IMR-90 (cell line): ENCODE data around the gene ITPR2. TPM values are rescaled to one million over a fixed set of nuclear protein-coding genes. Genes with fewer than 3 reads are reported as not detected.

Experiments
- ATAC-seq: fragments of 200-7000 bp; cut with Tn5 transposase; 2 replicates; pipeline ENCODE4 v1.9.1; 2020; ENCODE audit warnings: low read depth, mild to moderate bottlenecking, moderate library complexity
- BruUV-seq: library from RNA; stranded (reverse); fragments of 400-500 nt; replicated peaks from 2 replicates; lab custom pipeline; 2021; lab: Mats Ljungman, UMichigan
- CTCF ChIA-PET: fragments of 300-600 bp; formaldehyde crosslinking; extraction: SDS; loops from one replicate; lab custom pipeline; 2021; ENCODE audit warnings: antibody characterized with exemption; lab: Yijun Ruan, JAX
- POLR2A ChIA-PET: fragments of 300-600 bp; sonication (Branson Sonifier 250); formaldehyde crosslinking; loops from one replicate; lab custom pipeline; 2022; ENCODE audit warnings: antibody characterized with exemption; ENCODE audit not compliant: unreplicated experiment; lab: Charles Lee
- DNase-seq: peaks from one replicate; pipeline ENCODE4 v3.0.0; 2013
- H2AFZ ChIP-seq: replicated peaks from 2 replicates; pipeline ENCODE3; 2013; ENCODE audit warnings: low read length, mild to moderate bottlenecking; ENCODE audit not compliant: poor library complexity
- H2AK5ac ChIP-seq: 2 replicates; pipeline ENCODE4 v1.6.1; 2013; ENCODE audit warnings: low read depth, low read length, inconsistent platforms
- H2AK9ac ChIP-seq: replicated peaks from 2 replicates; pipeline ENCODE3; 2013; ENCODE audit warnings: mild to moderate bottlenecking, low read depth, low read length, moderate library complexity; ENCODE audit not compliant: poor library complexity
- H2BK120ac ChIP-seq: 2 replicates; pipeline ENCODE4 v1.6.1; 2013; ENCODE audit warnings: low read depth, low read length, inconsistent platforms
- H2BK15ac ChIP-seq: 3 replicates; pipeline ENCODE4 v1.6.1; 2013; ENCODE audit warnings: low read depth, low read length, inconsistent platforms
- H2BK20ac ChIP-seq: 2 replicates; pipeline ENCODE4 v1.6.1; 2013; ENCODE audit warnings: low read depth, mild to moderate bottlenecking, inconsistent platforms, low read length, moderate library complexity
- H2BK5ac ChIP-seq: 2 replicates; pipeline ENCODE4 v1.6.1; 2013; ENCODE audit warnings: mild to moderate bottlenecking, low read depth, low read length, inconsistent platforms; ENCODE audit not compliant: poor library complexity, severe bottlenecking
- H3K14ac ChIP-seq: replicated peaks from 2 replicates; pipeline ENCODE4 v1.6.1; 2013; ENCODE audit warnings: low read depth, low read length, inconsistent platforms
- H3K18ac ChIP-seq: 2 replicates; pipeline ENCODE4 v1.6.1; 2013; ENCODE audit warnings: low read depth, low read length, control low read depth
- H3K23ac ChIP-seq: 2 replicates; pipeline ENCODE4 v1.6.1; 2013; ENCODE audit warnings: low read depth, low read length, inconsistent platforms
- H3K27ac ChIP-seq: 2 replicates; pipeline ENCODE4 v1.5.1; 2013; ENCODE audit warnings: mild to moderate bottlenecking, control low read depth, low read length; ENCODE audit not compliant: insufficient read depth
- H3K27me3 ChIP-seq: 2 replicates; pipeline ENCODE4 v1.6.1; 2013; ENCODE audit warnings: low read length; ENCODE audit not compliant: control insufficient read depth, insufficient read depth
- H3K36me3 ChIP-seq: 2 replicates; pipeline ENCODE4 v1.6.1; 2013; ENCODE audit warnings: low read length, mixed read lengths; ENCODE audit not compliant: control insufficient read depth, insufficient read depth
- H3K4ac ChIP-seq: 2 replicates; pipeline ENCODE4 v1.6.1; 2013; ENCODE audit warnings: low read depth, low read length, inconsistent platforms
- H3K4me1 ChIP-seq: 2 replicates; pipeline ENCODE4 v1.6.1; 2013; ENCODE audit warnings: low read length, mixed read lengths; ENCODE audit not compliant: control insufficient read depth, insufficient read depth
- H3K4me2 ChIP-seq: 2 replicates; pipeline ENCODE4 v1.6.1; 2013; ENCODE audit warnings: low read depth, mild to moderate bottlenecking, control low read depth, low read length, moderate library complexity
- H3K4me3 ChIP-seq: 2 replicates; pipeline ENCODE4 v1.5.1; 2013; ENCODE audit warnings: low read depth, mild to moderate bottlenecking, control low read depth, low read length, moderate library complexity; ENCODE audit not compliant: insufficient read depth
- H3K56ac ChIP-seq: 2 replicates; pipeline ENCODE4 v1.6.1; 2013; ENCODE audit warnings: low read length, inconsistent platforms; ENCODE audit not compliant: insufficient read depth; ENCODE audit errors: extremely low read depth
- H3K79me1 ChIP-seq, 2 experiments: 2 replicates each; pipeline ENCODE4 v1.6.1; 2013; ENCODE audit warnings: low read length in 2 of 2, inconsistent platforms in 1 of 2, low read depth in 1 of 2
- H3K9ac ChIP-seq: 2 replicates; pipeline ENCODE4 v1.6.1; 2013; ENCODE audit warnings: low read depth, low read length, control low read depth
- H3K9me1 ChIP-seq: 2 replicates; pipeline ENCODE4 v1.6.1; 2013; ENCODE audit warnings: low read length, inconsistent platforms; ENCODE audit not compliant: insufficient read depth
- H3K9me3 ChIP-seq: 2 replicates; pipeline ENCODE4 v1.6.1; 2013; ENCODE audit warnings: low read length; ENCODE audit not compliant: control insufficient read depth, insufficient read depth
- H4K20me1 ChIP-seq: 2 replicates; pipeline ENCODE4 v1.6.1; 2013; ENCODE audit warnings: low read length, inconsistent platforms; ENCODE audit not compliant: insufficient read depth
- H4K5ac ChIP-seq: 2 replicates; pipeline ENCODE4 v1.6.1; 2013; ENCODE audit warnings: mild to moderate bottlenecking, low read depth, low read length, control low read depth
- H4K8ac ChIP-seq, 2 experiments: 2 replicates each; pipeline ENCODE4 v1.6.1; 2013; ENCODE audit warnings: low read depth in 2 of 2, low read length in 2 of 2, control low read depth in 1 of 2, inconsistent platforms in 1 of 2
- H4K91ac ChIP-seq: 2 replicates; pipeline ENCODE4 v1.6.1; 2013; ENCODE audit warnings: low read depth, low read length, inconsistent platforms; ENCODE audit not compliant: insufficient read depth
- BHLHE40 ChIP-seq: fragments of 150-350 bp; IDR thresholded peaks from 2 replicates; pipeline ENCODE4 v1.6.1; 2016; ENCODE audit warnings: mild to moderate bottlenecking, low read depth, low read length
- CEBPB ChIP-seq: IDR thresholded peaks from 2 replicates; pipeline ENCODE4 v1.6.1; 2012; ENCODE audit warnings: low read depth, low read length, improper control_type of control experiment
- CHD1 ChIP-seq: IDR thresholded peaks from 2 replicates; pipeline ENCODE4 v1.6.1; 2012; ENCODE audit warnings: low read depth, low read length, improper control_type of control experiment
- FOS ChIP-seq: fragments of 150-350 bp; IDR thresholded peaks from 2 replicates; pipeline ENCODE4 v1.6.1; 2016; ENCODE audit warnings: low read depth, low read length
- MAFK ChIP-seq: IDR thresholded peaks from 2 replicates; pipeline ENCODE4 v1.6.1; 2012; ENCODE audit warnings: low read depth, low read length, improper control_type of control experiment
- MAZ ChIP-seq: IDR thresholded peaks from 2 replicates; pipeline ENCODE4 v1.6.1; 2012; ENCODE audit warnings: low read depth, mild to moderate bottlenecking, low read length, improper control_type of control experiment, moderate library complexity, borderline replicate concordance
- MXI1 ChIP-seq: IDR thresholded peaks from 2 replicates; pipeline ENCODE4 v1.6.1; 2012; ENCODE audit warnings: low read depth, mild to moderate bottlenecking, low read length, moderate library complexity, borderline replicate concordance
- NFE2L2 ChIP-seq: fragments of 150-350 bp; IDR thresholded peaks from 2 replicates; pipeline ENCODE4 v1.6.1; 2016; ENCODE audit warnings: low read depth, mild to moderate bottlenecking, low read length
- POLR2A ChIP-seq: IDR thresholded peaks from 2 replicates; pipeline ENCODE4 v1.6.1; 2012; ENCODE audit warnings: mild to moderate bottlenecking, low read depth, low read length
- RAD21 ChIP-seq: IDR thresholded peaks from 2 replicates; pipeline ENCODE4 v1.6.1; 2012; ENCODE audit warnings: low read length, improper control_type of control experiment
- RFX5 ChIP-seq: IDR thresholded peaks from 2 replicates; pipeline ENCODE4 v1.8.0; 2012; ENCODE audit warnings: low read depth, mild to moderate bottlenecking, low read length, moderate library complexity
- SMC3 ChIP-seq: fragments of 150-350 bp; IDR thresholded peaks from 2 replicates; pipeline ENCODE4 v1.6.1; 2016; ENCODE audit warnings: low read depth, mild to moderate bottlenecking, antibody characterized with exemption, low read length, moderate library complexity
- WGBS, 2 experiments: methylation state at CpG; one replicate each; pipeline versions ENCODE4 v1.1.5 to v1.1.7; 2013; ENCODE audit warnings: missing lambda C conversion rate in 2 of 2; ENCODE audit not compliant: insufficient read length in 1 of 2; ENCODE audit errors: extremely low coverage in 2 of 2; 5-methylcytosine and 5-hydroxymethylcytosine counted together
- dilution Hi-C: fragments of 300-500 bp; cut with HindIII; formaldehyde crosslinking; loops from one replicate; pipeline ENCODE4 v1.14.3; 2018; ENCODE audit warnings: low sequenced_read_pairs; ENCODE audit not compliant: unreplicated experiment
- in situ Hi-C: fragments of 300-500 bp; cut with MboI; formaldehyde crosslinking; loops from 3 replicates; pipeline ENCODE4 v1.14.3; 2019; ENCODE audit warnings: low sequenced_read_pairs, inconsistent platforms, mixed read lengths
- intact Hi-C: fragments of 100-400 bp; cut with micrococcal nuclease; formaldehyde crosslinking; loops from 2 replicates; pipeline ENCODE4 v1.10.0; 2022
- polyA plus RNA-seq, 3 experiments: library from polyadenylated mRNA; depleted of rRNA; stranded (reverse); fragments of >200 nt; gene quantifications; 2 replicates each; pipeline ENCODE4 v1.2.3, GENCODE V29; 2012; ENCODE audit warnings: low replicate concordance in 1 of 3
- total RNA-seq: library from RNA; depleted of rRNA; stranded (reverse); fragments of >200 nt; gene quantifications from 2 replicates; pipeline ENCODE4 v1.2.3, GENCODE V29; 2012
- TF ChIP-seq, protein P1 (sequence below): conservative IDR thresholded peaks from 2 replicates; pipeline ENCODE4 v1.5.1; 2012; ENCODE audit warnings: mild to moderate bottlenecking, low read depth, low read length, improper control_type of control experiment
- TF ChIP-seq, protein P2 (sequence below): fragments of 150-350 bp; IDR thresholded peaks from 2 replicates; pipeline ENCODE4 v1.6.1; 2017; ENCODE audit warnings: mild to moderate bottlenecking, antibody characterized with exemption, low read length, low read depth
- TF ChIP-seq, protein P3 (sequence below): fragments of 150-350 bp; IDR thresholded peaks from 2 replicates; pipeline ENCODE4 v1.6.1; 2016; ENCODE audit warnings: low read depth, mild to moderate bottlenecking, low read length, moderate library complexity, borderline replicate concordance

Gene ITPR2
- total and polyA plus RNA-seq, 2 of the 4 experiments (the other 2 are of a cell fraction) = 1.2 to 9.0 TPM

DNA sequence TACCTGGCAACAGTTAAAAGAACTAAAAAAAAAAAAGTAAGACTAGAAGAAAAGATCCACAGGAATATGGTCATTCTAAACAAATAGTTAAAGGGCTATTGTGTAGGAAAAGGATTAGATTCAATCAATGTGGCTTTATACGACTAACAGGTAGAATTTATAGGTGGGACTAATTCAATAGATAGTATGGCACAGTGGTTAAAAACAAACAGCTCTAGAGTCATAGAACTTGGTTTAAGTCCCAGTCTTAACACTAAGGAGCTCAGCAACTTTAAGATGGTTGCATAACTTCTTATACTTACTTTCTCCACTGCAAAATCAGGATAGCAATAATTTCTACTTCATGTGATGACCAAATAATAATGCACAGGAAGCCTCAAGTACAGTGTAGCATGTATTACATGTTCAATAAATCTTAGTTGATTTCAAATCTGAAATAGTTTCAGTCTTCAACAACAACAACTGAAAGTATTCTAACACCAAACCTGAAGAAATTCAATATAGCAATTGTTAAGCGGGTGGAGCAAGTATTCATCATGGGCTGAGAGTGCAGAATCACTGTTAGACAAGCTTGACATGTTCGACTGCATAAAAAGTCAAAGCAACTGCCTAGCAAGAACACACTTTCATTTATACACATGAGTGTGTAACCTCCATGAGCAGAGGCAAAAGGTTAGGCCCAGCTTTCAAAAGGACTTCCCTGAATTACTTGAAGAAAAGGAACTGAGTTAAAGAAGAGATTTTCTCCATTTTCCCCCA, 50.4 kb downstream of the ITPR2 start:
- ChIA-PET POLR2A (no interaction called here), CTCF (interaction anchor here (0.7 kb wide), 1 partner anchor 14 kb away, joined by 3 read pairs; no protein-coding TSS in a partner anchor)
- Histone ChIP-seq H3K4ac (no peak overlapping the region), H3K14ac (no peak overlapping the region), H3K9ac (no peak overlapping the region), H3K4me3 (no peak overlapping the region), H3K4me2 (no peak overlapping the region), H3K4me1 (peaks cover 8% of the 10 kb centered on the region), H4K20me1 (no peaks in the 10 kb centered on the region), H3K9me3 (no peaks in the 10 kb centered on the region; the same call in none of the 2 replicates), H3K36me3 (no peaks in the 10 kb centered on the region), H4K91ac (no peak overlapping the region), H2AFZ (no peak overlapping the region), H4K5ac (no peak overlapping the region), H3K79me1 (no peaks in the 10 kb centered on the region), H3K27me3 (no peaks in the 10 kb centered on the region), H2BK15ac (no peak overlapping the region), H2BK120ac (no peak overlapping the region), H3K23ac (no peak overlapping the region), H2BK5ac (no peak overlapping the region), H3K27ac (no peak overlapping the region), H3K18ac (no peak overlapping the region), H3K56ac (no peak overlapping the region), H2BK20ac (no peak overlapping the region), H4K8ac (no peak overlapping the region), H2AK9ac (no peak overlapping the region), H2AK5ac (no peak overlapping the region), H3K9me1 (peaks cover 4% of the 10 kb centered on the region; the same call in 1 of the 2 replicates)
- BruUV-seq = no TSS peak
- WGBS, 2 experiments = no CpG with 5 or more reads among the region's 3 CpGs
- dilution Hi-C loops (no loop called here), in situ Hi-C loops (no loop called here), intact Hi-C loops (loop anchor here (5.0 kb wide), 1 partner anchor 60 kb away; no protein-coding TSS in a partner anchor)
- ATAC-seq = no peak
- no peak for DNase-seq
- TF ChIP-seq MAFK = no peak
- TF ChIP-seq, protein P1, sequence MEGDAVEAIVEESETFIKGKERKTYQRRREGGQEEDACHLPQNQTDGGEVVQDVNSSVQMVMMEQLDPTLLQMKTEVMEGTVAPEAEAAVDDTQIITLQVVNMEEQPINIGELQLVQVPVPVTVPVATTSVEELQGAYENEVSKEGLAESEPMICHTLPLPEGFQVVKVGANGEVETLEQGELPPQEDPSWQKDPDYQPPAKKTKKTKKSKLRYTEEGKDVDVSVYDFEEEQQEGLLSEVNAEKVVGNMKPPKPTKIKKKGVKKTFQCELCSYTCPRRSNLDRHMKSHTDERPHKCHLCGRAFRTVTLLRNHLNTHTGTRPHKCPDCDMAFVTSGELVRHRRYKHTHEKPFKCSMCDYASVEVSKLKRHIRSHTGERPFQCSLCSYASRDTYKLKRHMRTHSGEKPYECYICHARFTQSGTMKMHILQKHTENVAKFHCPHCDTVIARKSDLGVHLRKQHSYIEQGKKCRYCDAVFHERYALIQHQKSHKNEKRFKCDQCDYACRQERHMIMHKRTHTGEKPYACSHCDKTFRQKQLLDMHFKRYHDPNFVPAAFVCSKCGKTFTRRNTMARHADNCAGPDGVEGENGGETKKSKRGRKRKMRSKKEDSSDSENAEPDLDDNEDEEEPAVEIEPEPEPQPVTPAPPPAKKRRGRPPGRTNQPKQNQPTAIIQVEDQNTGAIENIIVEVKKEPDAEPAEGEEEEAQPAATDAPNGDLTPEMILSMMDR = no peak
- TF ChIP-seq, protein P2, sequence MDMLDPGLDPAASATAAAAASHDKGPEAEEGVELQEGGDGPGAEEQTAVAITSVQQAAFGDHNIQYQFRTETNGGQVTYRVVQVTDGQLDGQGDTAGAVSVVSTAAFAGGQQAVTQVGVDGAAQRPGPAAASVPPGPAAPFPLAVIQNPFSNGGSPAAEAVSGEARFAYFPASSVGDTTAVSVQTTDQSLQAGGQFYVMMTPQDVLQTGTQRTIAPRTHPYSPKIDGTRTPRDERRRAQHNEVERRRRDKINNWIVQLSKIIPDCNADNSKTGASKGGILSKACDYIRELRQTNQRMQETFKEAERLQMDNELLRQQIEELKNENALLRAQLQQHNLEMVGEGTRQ = no peak
- no peak for TF ChIP-seq NFE2L2
- no peak for TF ChIP-seq MXI1
- TF ChIP-seq FOS = no peak
- no peak for TF ChIP-seq POLR2A
- TF ChIP-seq CEBPB = no peak
- TF ChIP-seq BHLHE40 = no peak
- TF ChIP-seq RFX5 = no peak
- no peak for TF ChIP-seq SMC3
- no peak for TF ChIP-seq RAD21
- TF ChIP-seq CHD1 = no peak
- TF ChIP-seq MAZ = no peak
- TF ChIP-seq, protein P3, sequence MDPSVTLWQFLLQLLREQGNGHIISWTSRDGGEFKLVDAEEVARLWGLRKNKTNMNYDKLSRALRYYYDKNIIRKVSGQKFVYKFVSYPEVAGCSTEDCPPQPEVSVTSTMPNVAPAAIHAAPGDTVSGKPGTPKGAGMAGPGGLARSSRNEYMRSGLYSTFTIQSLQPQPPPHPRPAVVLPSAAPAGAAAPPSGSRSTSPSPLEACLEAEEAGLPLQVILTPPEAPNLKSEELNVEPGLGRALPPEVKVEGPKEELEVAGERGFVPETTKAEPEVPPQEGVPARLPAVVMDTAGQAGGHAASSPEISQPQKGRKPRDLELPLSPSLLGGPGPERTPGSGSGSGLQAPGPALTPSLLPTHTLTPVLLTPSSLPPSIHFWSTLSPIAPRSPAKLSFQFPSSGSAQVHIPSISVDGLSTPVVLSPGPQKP = no peak
